Activated T-cell treated with anti-CD3 and anti-CD28 coated beads, Interleukin-2, amount 50 U/mL, for 1 hour (primary cell): Measurements from ENCODE around the gene SKA2.
"Not testable (repeated sequence)": the region's sequence is repeated elsewhere in the genome, so short reads cannot be mapped to it uniquely, and the experiment has no call there.

Experiments
- DNase-seq: peaks from one replicate; pipeline ENCODE4 v3.0.0-alpha.2; 2020

SKA2 gene

GRCh38 chr17:59093702-59094231, 61.2 kb downstream of the SKA2 start:
- DNase-seq, result no peak

GRCh38 chr17:59093145-59093701, 61.8 kb downstream of the SKA2 start:
- DNase-seq, result no peak

- DNase-seq, result not testable (repeated sequence)
These were observed 64.4 kb downstream of the SKA2 start for GRCh38 chr17:59090593-59090992.

- no peak for DNase-seq
These were observed 70.8 kb downstream of the SKA2 start for GRCh38 chr17:59084154-59084553.

- DNase-seq, result no peak
These were observed 80.5 kb downstream of the SKA2 start for GRCh38 chr17:59074494-59074893.

GRCh38 chr17:59073972-59074371, 81.0 kb downstream of the SKA2 start:
- no peak for DNase-seq

- no peak for DNase-seq
These were observed 85.1 kb downstream of the SKA2 start for GRCh38 chr17:59069856-59070255.

- no peak for DNase-seq
These were observed 87.2 kb downstream of the SKA2 start for GRCh38 chr17:59067756-59068155.

- DNase-seq, result no peak
These were observed 87.6 kb downstream of the SKA2 start for GRCh38 chr17:59067340-59067739.

- DNase-seq, result no peak
These were observed 92.5 kb downstream of the SKA2 start for GRCh38 chr17:59062509-59062908.
